ENCODE results near the gene CADM1.

DNA sequence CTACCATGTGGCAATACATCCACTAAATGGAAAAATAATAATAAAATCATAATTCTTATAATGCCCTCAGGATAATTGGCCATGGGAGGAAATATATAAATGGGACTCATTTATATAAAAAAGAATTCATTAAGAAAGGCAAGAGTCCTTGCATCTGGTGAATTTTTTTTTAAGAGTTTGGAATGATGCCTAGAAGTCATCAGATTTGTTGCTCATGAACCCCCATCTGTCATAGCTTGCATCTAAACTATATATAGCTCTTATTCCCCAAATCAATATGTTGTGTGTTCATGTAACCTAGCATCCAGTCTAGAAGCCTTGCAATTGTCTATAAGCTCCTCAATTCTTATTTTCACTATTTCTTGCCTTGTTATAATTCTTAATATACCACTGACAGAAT, 75.9 kb downstream of the CADM1 start:
- TF ChIP-seq, protein P1, sequence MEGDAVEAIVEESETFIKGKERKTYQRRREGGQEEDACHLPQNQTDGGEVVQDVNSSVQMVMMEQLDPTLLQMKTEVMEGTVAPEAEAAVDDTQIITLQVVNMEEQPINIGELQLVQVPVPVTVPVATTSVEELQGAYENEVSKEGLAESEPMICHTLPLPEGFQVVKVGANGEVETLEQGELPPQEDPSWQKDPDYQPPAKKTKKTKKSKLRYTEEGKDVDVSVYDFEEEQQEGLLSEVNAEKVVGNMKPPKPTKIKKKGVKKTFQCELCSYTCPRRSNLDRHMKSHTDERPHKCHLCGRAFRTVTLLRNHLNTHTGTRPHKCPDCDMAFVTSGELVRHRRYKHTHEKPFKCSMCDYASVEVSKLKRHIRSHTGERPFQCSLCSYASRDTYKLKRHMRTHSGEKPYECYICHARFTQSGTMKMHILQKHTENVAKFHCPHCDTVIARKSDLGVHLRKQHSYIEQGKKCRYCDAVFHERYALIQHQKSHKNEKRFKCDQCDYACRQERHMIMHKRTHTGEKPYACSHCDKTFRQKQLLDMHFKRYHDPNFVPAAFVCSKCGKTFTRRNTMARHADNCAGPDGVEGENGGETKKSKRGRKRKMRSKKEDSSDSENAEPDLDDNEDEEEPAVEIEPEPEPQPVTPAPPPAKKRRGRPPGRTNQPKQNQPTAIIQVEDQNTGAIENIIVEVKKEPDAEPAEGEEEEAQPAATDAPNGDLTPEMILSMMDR (IDR thresholded peaks at IDR 0.05): no peak
- TF ChIP-seq POLR2A (IDR thresholded peaks at IDR 0.05): no peak
